PC-3 (cell line): ENCODE results near the gene RERE. TPM values are rescaled to one million over a fixed set of nuclear protein-coding genes. Genes with fewer than 3 reads are reported as not detected.

Experiments used
- ATAC-seq: fragments of 200-7000 bp; cut with Tn5 transposase; 2 replicates; pipeline ENCODE4 v1.9.1; 2020; ENCODE audit warnings: mild to moderate bottlenecking, moderate library complexity
- BruUV-seq: library from RNA; stranded (reverse); fragments of 400-500 nt; replicated peaks from 2 replicates; lab custom pipeline; 2021; lab: Mats Ljungman, UMichigan
- CTCF ChIA-PET: fragments of 300-600 bp; sonication (Branson Sonifier 250); formaldehyde crosslinking; loops from one replicate; lab custom pipeline; 2022; ENCODE audit warnings: antibody characterized with exemption; lab: Charles Lee
- POLR2A ChIA-PET: fragments of 300-600 bp; sonication (Branson Sonifier 250); formaldehyde crosslinking; loops from one replicate; lab custom pipeline; 2022; ENCODE audit warnings: antibody characterized with exemption; ENCODE audit not compliant: unreplicated experiment; lab: Charles Lee
- DNase-seq: peaks from one replicate; pipeline ENCODE4 v3.0.0-alpha.2; 2015
- H2AFZ ChIP-seq: fragments of 300-600 bp; sonication (generic); 2 replicates; pipeline ENCODE4 v1.6.0; 2016; ENCODE audit warnings: antibody characterized with exemption, low read length
- H3F3A ChIP-seq: fragments of 300-600 bp; sonication (generic); one replicate; pipeline ENCODE4 v1.6.0; 2017; ENCODE audit warnings: antibody characterized with exemption, low read length, control low read depth, mild to moderate bottlenecking; ENCODE audit not compliant: unreplicated experiment
- H3K27ac ChIP-seq: fragments of 300-600 bp; sonication (generic); 2 replicates; pipeline ENCODE4 v1.5.1; 2016; ENCODE audit warnings: mild to moderate bottlenecking, low read length
- H3K27me3 ChIP-seq: fragments of 300-600 bp; sonication (generic); 2 replicates; pipeline ENCODE4 v1.6.1; 2016; ENCODE audit warnings: low read length, mixed read lengths
- H3K36me3 ChIP-seq: fragments of 300-600 bp; sonication (generic); 2 replicates; pipeline ENCODE4 v1.6.1; 2016; ENCODE audit warnings: low read depth, mixed run types, low read length, mixed read lengths
- H3K4me1 ChIP-seq: fragments of 300-600 bp; sonication (generic); 2 replicates; pipeline ENCODE4 v1.5.1; 2016; ENCODE audit warnings: low read length; ENCODE audit not compliant: insufficient read depth
- H3K4me2 ChIP-seq: fragments of 300-600 bp; sonication (generic); 2 replicates; pipeline ENCODE4 v1.6.0; 2016; ENCODE audit warnings: low read length
- H3K4me3 ChIP-seq: fragments of 300-600 bp; sonication (generic); 2 replicates; pipeline ENCODE4 v1.5.1; 2016; ENCODE audit warnings: mild to moderate bottlenecking, low read length, mixed read lengths
- H3K79me2 ChIP-seq: fragments of 300-600 bp; sonication (generic); 2 replicates; pipeline ENCODE4 v1.6.1; 2017; ENCODE audit warnings: low read length, mixed read lengths
- H3K9ac ChIP-seq: fragments of 300-600 bp; sonication (generic); 2 replicates; pipeline ENCODE4 v1.6.0; 2016; ENCODE audit warnings: mild to moderate bottlenecking, low read length
- H3K9me2 ChIP-seq: fragments of 300-600 bp; sonication (generic); replicated peaks from 2 replicates; pipeline ENCODE4 v1.6.1; 2016; ENCODE audit warnings: mixed run types, low read length, mixed read lengths
- H3K9me3 ChIP-seq: fragments of 300-600 bp; sonication (generic); 2 replicates; pipeline ENCODE4 v1.6.1; 2016; ENCODE audit warnings: low read length, mixed read lengths
- H4K20me1 ChIP-seq: fragments of 300-600 bp; sonication (generic); 2 replicates; pipeline ENCODE4 v1.6.1; 2016; ENCODE audit warnings: low read length, mixed read lengths
- EZH2 ChIP-seq: fragments of 300-600 bp; sonication (generic); IDR thresholded peaks from one replicate; pipeline ENCODE4 v1.6.1; 2017; ENCODE audit warnings: antibody characterized with exemption, mild to moderate bottlenecking, low read length; ENCODE audit not compliant: unreplicated experiment
- EZH2phosphoT487 ChIP-seq: fragments of 300-600 bp; sonication (generic); IDR thresholded peaks from 2 replicates; pipeline ENCODE4 v1.6.1; 2018; ENCODE audit warnings: mild to moderate bottlenecking, antibody characterized with exemption, low read length, borderline replicate concordance
- intact Hi-C: fragments of 100-400 bp; cut with micrococcal nuclease; formaldehyde crosslinking; loops from 2 replicates; pipeline ENCODE4 v1.9.0; 2023
- total RNA-seq: library from RNA; depleted of rRNA; stranded (reverse); fragments of >200 nt; gene quantifications from 2 replicates; pipeline ENCODE4 v1.2.3, GENCODE V29; 2014
- TF ChIP-seq, protein P1 (sequence below): fragments of 300-600 bp; sonication (generic); conservative IDR thresholded peaks from 2 replicates; pipeline ENCODE4 v1.5.1; 2017; ENCODE audit warnings: antibody characterized with exemption, low read depth, mild to moderate bottlenecking, low read length

Gene RERE
- total RNA-seq, 1 experiment from 2014 or later, result 24.2 TPM

DNA sequence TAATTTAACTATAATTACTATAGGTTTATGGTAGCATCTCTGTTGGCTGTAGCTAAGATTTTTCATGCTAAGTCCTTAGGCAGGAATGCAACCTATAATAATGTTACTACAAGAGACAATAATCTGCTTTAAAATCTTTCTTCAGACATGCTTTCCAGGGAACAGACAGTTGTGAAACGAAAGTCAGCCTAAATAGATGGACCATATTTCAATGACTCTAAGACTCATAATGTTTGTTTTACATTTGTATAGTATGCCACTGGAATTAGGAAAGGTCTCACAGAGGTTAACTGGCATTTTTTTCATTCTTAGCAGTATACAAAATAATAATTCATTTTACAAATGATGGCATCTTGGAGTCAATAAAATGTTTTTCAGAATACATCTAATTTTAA lies 8.1 kb downstream of the RERE start:
- Histone ChIP-seq H3K9me2 (no peaks in the 10 kb centered on the region), H3K27me3 (no peaks in the 10 kb centered on the region), H3K79me2 (peaks cover 57% of the 10 kb centered on the region), H3K9me3 (no peaks in the 10 kb centered on the region), H3K4me3 (no peak overlapping the region), H3K4me1 (peaks cover 23% of the 10 kb centered on the region), H2AFZ (no peak overlapping the region), H4K20me1 (no peaks in the 10 kb centered on the region), H3F3A (no peaks in the 10 kb centered on the region), H3K9ac (no peak overlapping the region), H3K27ac (no peak overlapping the region), H3K4me2 (no peak overlapping the region), H3K36me3 (no peaks in the 10 kb centered on the region)
- CTCF ChIA-PET, result no interaction called here
- intact Hi-C loops, result no loop called here
- DNase-seq, result no peak
- POLR2A ChIA-PET, result no interaction called here
- ATAC-seq, result peak; percentile 27; the same call in 1 of the 2 replicates
- no TSS peak for BruUV-seq
- TF ChIP-seq EZH2 (no peak), EZH2phosphoT487 (no peak)
- TF ChIP-seq, protein P1, sequence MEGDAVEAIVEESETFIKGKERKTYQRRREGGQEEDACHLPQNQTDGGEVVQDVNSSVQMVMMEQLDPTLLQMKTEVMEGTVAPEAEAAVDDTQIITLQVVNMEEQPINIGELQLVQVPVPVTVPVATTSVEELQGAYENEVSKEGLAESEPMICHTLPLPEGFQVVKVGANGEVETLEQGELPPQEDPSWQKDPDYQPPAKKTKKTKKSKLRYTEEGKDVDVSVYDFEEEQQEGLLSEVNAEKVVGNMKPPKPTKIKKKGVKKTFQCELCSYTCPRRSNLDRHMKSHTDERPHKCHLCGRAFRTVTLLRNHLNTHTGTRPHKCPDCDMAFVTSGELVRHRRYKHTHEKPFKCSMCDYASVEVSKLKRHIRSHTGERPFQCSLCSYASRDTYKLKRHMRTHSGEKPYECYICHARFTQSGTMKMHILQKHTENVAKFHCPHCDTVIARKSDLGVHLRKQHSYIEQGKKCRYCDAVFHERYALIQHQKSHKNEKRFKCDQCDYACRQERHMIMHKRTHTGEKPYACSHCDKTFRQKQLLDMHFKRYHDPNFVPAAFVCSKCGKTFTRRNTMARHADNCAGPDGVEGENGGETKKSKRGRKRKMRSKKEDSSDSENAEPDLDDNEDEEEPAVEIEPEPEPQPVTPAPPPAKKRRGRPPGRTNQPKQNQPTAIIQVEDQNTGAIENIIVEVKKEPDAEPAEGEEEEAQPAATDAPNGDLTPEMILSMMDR, result no peak

DNA sequence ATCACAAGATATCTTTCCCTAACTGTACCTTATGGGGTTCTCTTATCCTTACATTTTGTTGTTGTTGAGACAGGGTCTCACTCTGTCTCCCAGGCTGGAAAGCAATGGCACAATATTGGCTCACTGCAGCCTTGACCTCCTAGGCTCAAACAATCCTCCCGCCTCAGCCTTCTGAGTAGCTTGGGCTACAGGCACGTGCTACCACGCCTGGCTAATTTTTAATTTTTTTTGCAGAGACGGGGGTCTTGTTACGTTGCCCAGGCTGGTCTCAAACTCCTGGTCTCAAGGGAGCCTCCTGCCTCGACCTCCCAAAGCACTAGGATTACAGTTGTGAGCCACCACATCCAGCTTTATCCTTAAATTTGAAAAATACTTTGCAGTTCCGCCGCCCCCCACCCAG lies 10.4 kb downstream of the RERE start:
- TF ChIP-seq, protein P1, result no peak
- TF ChIP-seq EZH2, result no peak
- TF ChIP-seq EZH2phosphoT487, result no peak
- ChIA-PET POLR2A (no interaction called here), CTCF (no interaction called here)
- peaks cover 34% of the 10 kb centered on the region for H3K79me2 ChIP-seq
- BruUV-seq, result no TSS peak
- no peaks in the 10 kb centered on the region for H3K36me3 ChIP-seq
- peaks cover 7% of the 10 kb centered on the region for H3K4me1 ChIP-seq
- ATAC-seq, result no peak
- H3K4me3 ChIP-seq, result no peak overlapping the region
- no peak overlapping the region for H3K9ac ChIP-seq
- intact Hi-C loops, result no loop called here
- no peaks in the 10 kb centered on the region for H3K9me3 ChIP-seq
- H3K4me2 ChIP-seq, result no peak overlapping the region
- no peaks in the 10 kb centered on the region for H3F3A ChIP-seq
- no peak for DNase-seq
- no peaks in the 10 kb centered on the region for H3K27me3 ChIP-seq
- no peak overlapping the region for H3K27ac ChIP-seq
- no peaks in the 10 kb centered on the region for H3K9me2 ChIP-seq
- H4K20me1 ChIP-seq, result no peaks in the 10 kb centered on the region
- H2AFZ ChIP-seq, result no peak overlapping the region

DNA sequence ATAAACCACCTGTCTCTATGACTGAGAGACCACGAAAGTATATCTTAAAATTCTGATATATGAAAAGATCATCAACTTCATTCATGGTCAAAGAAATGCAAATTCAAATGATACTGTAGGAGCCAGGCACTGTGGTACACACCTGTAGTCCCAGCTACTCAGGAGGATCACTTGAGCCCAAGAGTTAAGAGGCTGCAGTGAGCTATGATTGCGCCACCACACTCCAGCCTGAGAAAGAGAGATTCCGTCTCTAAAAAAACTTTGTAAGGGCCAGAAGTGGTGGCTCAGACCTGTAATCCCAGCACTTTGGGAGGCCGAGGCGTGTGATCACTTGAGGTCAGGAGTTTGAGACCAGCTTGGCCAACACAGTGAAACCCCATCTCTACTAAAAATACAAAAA lies 17.0 kb downstream of the RERE start:
- POLR2A ChIA-PET, result no interaction called here
- no peaks in the 10 kb centered on the region for H4K20me1 ChIP-seq
- H3K4me1 ChIP-seq, result peaks cover 16% of the 10 kb centered on the region
- no peak overlapping the region for H3K4me2 ChIP-seq
- BruUV-seq, result no TSS peak
- H3F3A ChIP-seq, result no peaks in the 10 kb centered on the region
- DNase-seq, result no peak
- no peaks in the 10 kb centered on the region for H3K79me2 ChIP-seq
- H3K4me3 ChIP-seq, result no peak overlapping the region
- TF ChIP-seq, protein P1, result no peak
- no peak for TF ChIP-seq EZH2phosphoT487
- TF ChIP-seq EZH2, result no peak
- H3K9me3 ChIP-seq, result no peaks in the 10 kb centered on the region
- no peaks in the 10 kb centered on the region for H3K36me3 ChIP-seq
- no peak for ATAC-seq
- intact Hi-C loops, result no loop called here
- CTCF ChIA-PET, result interaction anchor here (0.6 kb wide), 1 partner anchor 1695 kb away, joined by 3 read pairs; no protein-coding TSS in a partner anchor
- H3K9me2 ChIP-seq, result no peaks in the 10 kb centered on the region
- no peaks in the 10 kb centered on the region for H3K27me3 ChIP-seq
- no peak overlapping the region for H3K27ac ChIP-seq
- no peak overlapping the region for H3K9ac ChIP-seq
- H2AFZ ChIP-seq, result no peak overlapping the region
